Uterus (tissue), 2 donors: ENCODE results near the gene ULK4.

Experiments used
- POLR2A ChIP-seq, 2 donors: fragments of 450-650 bp; IDR thresholded peaks; one replicate each; pipeline ENCODE4 v1.6.1; 2016; ENCODE audit warnings: antibody characterized with exemption in 2 of 2, mild to moderate bottlenecking in 1 of 2, moderate library complexity in 1 of 2
- TF ChIP-seq, protein P1 (sequence below), 4 experiments: fragments of 200-600 bp in 2 of 4; fragments of 450-650 bp in 2 of 4; sonication (generic) in 2 of 4; IDR thresholded peaks; one replicate each; pipeline ENCODE4 v1.5.1; 2016 to 2019; ENCODE audit warnings: antibody characterized with exemption in 4 of 4, mild to moderate bottlenecking in 2 of 4, moderate library complexity in 1 of 4

DNA sequence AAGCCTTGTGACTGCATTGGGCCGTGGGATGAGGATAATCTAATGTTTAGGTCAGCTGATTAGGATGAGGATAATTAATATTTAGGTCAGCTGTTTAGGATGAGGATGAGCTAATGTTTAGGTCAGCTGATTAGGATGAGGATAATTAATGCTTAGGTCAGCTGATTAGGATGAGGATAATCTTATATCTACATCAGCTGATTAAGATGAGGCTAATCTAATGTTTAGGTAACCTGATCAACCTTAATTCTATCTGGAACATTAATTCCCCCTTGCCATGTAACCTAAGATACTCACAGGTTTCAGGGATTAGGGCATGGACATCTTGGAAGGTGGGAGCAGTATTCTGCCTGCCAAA lies 362.8 kb downstream of the ULK4 start:
- TF ChIP-seq, protein P1, sequence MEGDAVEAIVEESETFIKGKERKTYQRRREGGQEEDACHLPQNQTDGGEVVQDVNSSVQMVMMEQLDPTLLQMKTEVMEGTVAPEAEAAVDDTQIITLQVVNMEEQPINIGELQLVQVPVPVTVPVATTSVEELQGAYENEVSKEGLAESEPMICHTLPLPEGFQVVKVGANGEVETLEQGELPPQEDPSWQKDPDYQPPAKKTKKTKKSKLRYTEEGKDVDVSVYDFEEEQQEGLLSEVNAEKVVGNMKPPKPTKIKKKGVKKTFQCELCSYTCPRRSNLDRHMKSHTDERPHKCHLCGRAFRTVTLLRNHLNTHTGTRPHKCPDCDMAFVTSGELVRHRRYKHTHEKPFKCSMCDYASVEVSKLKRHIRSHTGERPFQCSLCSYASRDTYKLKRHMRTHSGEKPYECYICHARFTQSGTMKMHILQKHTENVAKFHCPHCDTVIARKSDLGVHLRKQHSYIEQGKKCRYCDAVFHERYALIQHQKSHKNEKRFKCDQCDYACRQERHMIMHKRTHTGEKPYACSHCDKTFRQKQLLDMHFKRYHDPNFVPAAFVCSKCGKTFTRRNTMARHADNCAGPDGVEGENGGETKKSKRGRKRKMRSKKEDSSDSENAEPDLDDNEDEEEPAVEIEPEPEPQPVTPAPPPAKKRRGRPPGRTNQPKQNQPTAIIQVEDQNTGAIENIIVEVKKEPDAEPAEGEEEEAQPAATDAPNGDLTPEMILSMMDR (IDR thresholded peaks at IDR 0.05) = no peak
- TF ChIP-seq POLR2A (IDR thresholded peaks at IDR 0.05) = no peak
